Right cardiac atrium (tissue), 5 donors: ENCODE measurements around the gene PAX2. TPM values are rescaled to one million over a fixed set of nuclear protein-coding genes. Genes with fewer than 3 reads are reported as not detected.

ENCODE experiments used
- ATAC-seq, 2 donors: fragments of 200-7000 bp; cut with Tn5 transposase; one replicate each; pipeline versions ENCODE4 v1.8.0 to v1.9.1; 2020; ENCODE audit warnings: moderate library complexity in 2 of 2, mild to moderate bottlenecking in 1 of 2
- DNase-seq, 3 donors: peaks; one replicate each; pipeline ENCODE4 v3.0.0-alpha.2; 2020
- H3K27ac ChIP-seq: one replicate; pipeline ENCODE4 v1.5.1; 2013; ENCODE audit warnings: mild to moderate bottlenecking, low read length, control low read depth, moderate library complexity
- H3K27me3 ChIP-seq: one replicate; pipeline ENCODE4 v1.6.1; 2013; ENCODE audit not compliant: control insufficient read depth, insufficient read depth
- H3K4me1 ChIP-seq: one replicate; pipeline ENCODE4 v1.6.1; 2013; ENCODE audit warnings: low read length; ENCODE audit not compliant: control insufficient read depth, insufficient read depth
- H3K4me3 ChIP-seq: one replicate; pipeline ENCODE4 v1.5.1; 2013; ENCODE audit warnings: low read length, control low read depth
- H3K9me3 ChIP-seq: one replicate; pipeline ENCODE4 v1.6.1; 2013; ENCODE audit warnings: low read length; ENCODE audit not compliant: control insufficient read depth
- WGBS: extraction: QIAGEN DNeasy Blood & Tissue Kit; methylation state at CpG from one replicate; pipeline ENCODE4 v1.1.7; 2013; 5-methylcytosine and 5-hydroxymethylcytosine counted together
- intact Hi-C, 4 donors: fragments of 100-400 bp; cut with DNase I; formaldehyde crosslinking; loops; one replicate each; pipeline versions ENCODE4 v1.11.0 to v1.14.0; 2022 to 2023
- polyA plus RNA-seq: library from polyadenylated mRNA; stranded (reverse); fragments of 200-250 nt; gene quantifications from one replicate; pipeline ENCODE4 v1.2.3, GENCODE V29; 2013
- total RNA-seq, 4 donors: library from RNA; stranded (reverse); fragmentation: NEBNext Ultra II Directional; extraction: Animal tissue kit (Norgen Biotek cat#: 25700); gene quantifications; one replicate each; pipeline ENCODE4 v1.2.1, GENCODE V29; 2021
- donor health status: healthy with polysubstance abuse.
- donor health status: DM: no; HTN: yes; CAD: no.
- donor health status: DM: no; HTN: no; CAD: no.
- donor health status: DM: no; HTN: yes; CAD: no; lungs with severe emphysema.
- donor health status: DM: yes; HTN: yes; CAD: no.

PAX2 gene
- total and polyA plus RNA-seq, 5 donors: not detected

DNA sequence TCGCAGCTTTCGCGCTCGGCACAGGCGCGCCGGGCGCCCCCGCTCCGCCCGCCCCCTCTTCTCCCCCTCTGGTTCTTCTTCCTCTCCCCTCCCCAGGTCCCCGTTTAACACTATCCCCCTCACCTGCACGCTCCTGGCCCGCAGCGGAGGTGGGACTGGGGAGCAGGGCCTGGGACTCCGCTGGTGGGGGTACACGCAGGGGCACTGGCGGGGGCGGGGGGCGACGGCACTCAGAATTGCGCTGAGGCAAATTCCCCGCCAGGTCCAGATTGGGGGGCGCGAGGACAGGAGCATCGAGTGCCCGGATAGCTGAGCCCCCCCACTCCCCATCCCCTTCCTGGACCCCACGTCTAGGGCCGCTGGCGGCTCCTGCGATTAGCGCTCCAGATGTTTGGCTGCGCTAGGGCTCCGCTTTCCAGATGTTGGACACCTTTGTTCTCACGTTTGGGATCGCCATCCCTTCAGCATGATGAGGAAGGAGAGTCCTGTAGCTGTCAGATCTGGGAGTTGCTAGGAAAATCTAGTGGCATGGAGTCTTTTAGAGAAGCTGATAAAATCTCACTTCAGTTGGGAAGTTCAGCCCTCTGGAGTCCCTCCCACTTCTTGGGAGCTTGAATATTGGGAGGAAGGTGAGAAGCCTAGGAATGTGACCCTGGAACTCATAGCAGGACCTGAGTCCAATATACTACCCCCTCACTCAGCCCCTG, 31.4 kb upstream of the PAX2 start:
- no peaks in the 10 kb centered on the region for H3K9me3 ChIP-seq
- DNase-seq (no peak), ATAC-seq (no peak)
- H3K4me1 ChIP-seq: no peaks in the 10 kb centered on the region
- H3K27me3 ChIP-seq: peaks cover 4% of the 10 kb centered on the region
- 4% methylated on average over 36 of the region's 36 CpGs for WGBS
- peak overlapping the region; percentile 19 for H3K4me3 ChIP-seq
- no peak overlapping the region for H3K27ac ChIP-seq
- intact Hi-C loops: no loop called here

DNA sequence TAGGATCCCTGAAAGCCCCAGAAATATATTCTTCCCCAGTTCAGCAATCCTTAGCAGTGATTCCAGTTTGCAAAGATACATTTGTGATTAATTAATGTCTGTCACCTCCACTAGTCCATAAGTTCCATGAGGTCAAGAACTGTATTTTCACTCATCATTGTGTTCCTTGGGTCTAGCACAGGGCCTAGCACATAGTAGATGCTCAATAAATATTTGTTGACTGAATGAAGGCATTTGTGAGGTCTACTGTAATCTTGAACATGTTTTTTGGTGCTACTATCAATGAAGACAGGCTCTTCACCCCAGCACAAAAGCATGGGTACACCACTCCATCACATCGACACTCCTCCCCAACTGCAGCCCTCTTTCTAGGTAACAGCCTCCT, 30.8 kb upstream of the PAX2 start:
- ATAC-seq (no peak), DNase-seq (no peak)
- no peak overlapping the region for H3K27ac ChIP-seq
- no peak overlapping the region for H3K4me3 ChIP-seq
- no peaks in the 10 kb centered on the region for H3K9me3 ChIP-seq
- intact Hi-C loops: no loop called here
- peaks cover 4% of the 10 kb centered on the region for H3K27me3 ChIP-seq
- H3K4me1 ChIP-seq: no peaks in the 10 kb centered on the region
- WGBS: 77% methylated on average over 1 of the region's 1 CpG

DNA sequence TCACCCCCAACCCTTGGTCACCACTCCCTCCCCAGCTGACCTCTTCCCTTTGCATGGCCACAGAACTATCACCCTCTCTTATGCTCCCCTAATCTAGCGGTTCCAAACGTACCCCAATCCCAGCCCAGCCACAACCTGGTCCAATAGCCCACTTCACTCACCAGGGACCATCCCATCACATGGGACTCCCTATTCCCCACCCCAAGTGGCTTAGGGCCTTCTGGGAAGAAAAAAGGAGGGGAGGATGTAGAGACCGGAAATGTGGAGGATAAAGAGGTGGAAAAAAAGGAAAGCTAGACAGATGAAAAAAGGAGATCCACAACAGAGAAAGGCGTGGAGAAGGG, 30.3 kb upstream of the PAX2 start:
- H3K27ac ChIP-seq: no peak overlapping the region
- ATAC-seq (no peak), DNase-seq (no peak)
- peaks cover 4% of the 10 kb centered on the region for H3K27me3 ChIP-seq
- H3K4me3 ChIP-seq: no peak overlapping the region
- no peaks in the 10 kb centered on the region for H3K4me1 ChIP-seq
- intact Hi-C loops: no loop called here
- no peaks in the 10 kb centered on the region for H3K9me3 ChIP-seq
- WGBS: 45% methylated on average over 4 of the region's 4 CpGs

DNA sequence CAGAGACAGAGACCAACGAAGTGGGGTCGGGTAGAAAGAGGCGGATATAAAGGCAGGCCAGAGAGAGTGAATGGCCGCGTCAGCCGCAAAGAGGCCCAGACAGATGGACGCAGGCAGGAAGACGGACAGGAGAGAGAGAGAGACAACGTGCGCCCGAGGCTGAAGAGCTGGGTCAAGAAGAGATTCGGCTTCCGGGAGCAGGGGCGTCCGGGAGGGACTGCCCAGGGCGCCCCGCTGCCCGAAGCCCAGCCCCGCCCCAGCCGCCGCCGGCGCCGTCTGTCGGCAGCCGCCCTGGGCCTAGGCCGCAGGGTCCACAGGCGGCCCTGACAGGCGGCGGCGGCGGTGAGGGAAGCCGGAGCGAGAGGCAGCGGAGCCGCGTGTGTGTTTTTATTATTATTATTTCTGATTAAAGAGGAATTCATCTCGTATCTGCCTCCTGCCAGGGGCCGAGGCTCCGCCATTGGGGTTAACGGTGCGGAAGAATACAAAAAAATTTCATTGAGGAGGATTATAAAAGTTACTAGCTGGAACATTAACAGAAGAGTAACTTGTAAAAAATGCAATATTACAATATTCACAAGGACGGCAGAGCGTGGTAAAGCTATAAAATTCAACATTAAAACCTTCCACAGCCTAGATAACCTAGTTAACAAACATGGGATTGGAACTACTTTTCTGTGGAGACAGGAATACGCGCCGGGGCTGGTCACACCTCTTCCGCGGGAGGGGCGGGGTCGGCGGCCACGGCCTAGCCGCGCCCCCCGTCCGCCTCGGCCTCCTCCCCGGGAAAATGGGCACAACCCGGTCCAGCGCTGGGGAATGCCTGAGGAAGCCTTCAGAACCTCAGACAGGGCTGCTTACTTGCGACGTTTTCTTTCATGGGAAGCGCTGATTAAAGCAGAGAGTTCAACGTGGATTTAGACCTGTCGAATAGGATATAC, 29.7 kb upstream of the PAX2 start:
- Histone ChIP-seq H3K9me3 (no peaks in the 10 kb centered on the region), H3K4me1 (no peaks in the 10 kb centered on the region), H3K27ac (no peak overlapping the region), H3K4me3 (peak overlapping the region; percentile 38), H3K27me3 (peaks cover 4% of the 10 kb centered on the region)
- intact Hi-C loops: no loop called here
- 6% methylated on average over 66 of the region's 66 CpGs for WGBS
- ATAC-seq: peak in 1 of 2 donors; percentile 65
- peak in 2 of 3 donors; percentile 38 to 47 for DNase-seq

DNA sequence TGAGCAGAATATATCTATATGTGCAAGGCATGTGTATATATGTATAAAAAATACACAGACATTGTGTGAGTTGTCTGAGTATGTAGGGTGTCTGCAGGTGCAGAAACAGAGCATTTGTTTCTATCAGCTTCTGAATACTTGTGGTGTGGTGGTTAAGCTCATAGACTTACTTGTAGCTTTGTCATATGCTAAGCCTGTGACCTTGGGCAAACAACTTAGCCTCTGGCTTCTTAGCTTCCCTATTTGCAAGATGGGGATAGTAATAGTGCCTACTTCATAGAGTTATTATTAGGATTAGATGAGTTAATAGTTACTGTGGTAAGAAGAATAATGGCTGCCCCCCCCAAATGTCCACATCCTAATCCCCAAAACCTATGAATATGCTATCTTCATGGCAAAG, 28.2 kb upstream of the PAX2 start:
- H3K9me3 ChIP-seq: no peaks in the 10 kb centered on the region
- H3K27ac ChIP-seq: no peak overlapping the region
- no peaks in the 10 kb centered on the region for H3K4me1 ChIP-seq
- peaks cover 4% of the 10 kb centered on the region for H3K27me3 ChIP-seq
- H3K4me3 ChIP-seq: no peak overlapping the region
- intact Hi-C loops: no loop called here
- ATAC-seq: no peak
- DNase-seq: no peak

DNA sequence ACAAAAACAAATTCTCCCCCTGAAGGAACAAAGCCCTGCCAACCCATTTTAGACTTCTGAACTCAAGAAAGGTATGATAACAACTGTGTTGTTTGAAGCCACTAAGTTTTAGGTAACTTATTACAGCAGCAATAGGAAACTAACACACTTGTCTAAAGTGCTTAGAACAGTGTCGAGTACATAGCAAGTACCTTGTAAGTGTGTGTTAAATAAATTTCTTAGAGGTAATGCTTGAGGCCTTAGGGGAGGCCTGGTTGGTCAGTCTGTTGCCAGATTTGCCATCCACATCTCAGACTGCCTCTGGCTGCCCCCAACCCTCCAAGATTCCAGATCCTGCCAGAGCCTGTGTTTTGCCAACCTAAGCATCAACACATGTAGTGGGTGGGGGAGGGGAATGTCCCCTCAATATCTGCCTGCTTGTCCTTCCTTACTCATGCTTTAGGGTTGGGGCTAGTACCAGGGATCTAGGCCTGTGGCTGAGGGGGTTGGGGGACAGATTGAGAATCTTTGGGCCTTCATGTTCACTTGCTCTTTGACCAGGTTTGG, 27.1 kb upstream of the PAX2 start:
- H3K27ac ChIP-seq: no peak overlapping the region
- no peaks in the 10 kb centered on the region for H3K4me1 ChIP-seq
- H3K9me3 ChIP-seq: no peaks in the 10 kb centered on the region
- ATAC-seq: no peak
- no peak overlapping the region for H3K4me3 ChIP-seq
- WGBS: 85% methylated on average over 1 of the region's 1 CpG
- no peak for DNase-seq
- intact Hi-C loops: no loop called here
- H3K27me3 ChIP-seq: peaks cover 4% of the 10 kb centered on the region

DNA sequence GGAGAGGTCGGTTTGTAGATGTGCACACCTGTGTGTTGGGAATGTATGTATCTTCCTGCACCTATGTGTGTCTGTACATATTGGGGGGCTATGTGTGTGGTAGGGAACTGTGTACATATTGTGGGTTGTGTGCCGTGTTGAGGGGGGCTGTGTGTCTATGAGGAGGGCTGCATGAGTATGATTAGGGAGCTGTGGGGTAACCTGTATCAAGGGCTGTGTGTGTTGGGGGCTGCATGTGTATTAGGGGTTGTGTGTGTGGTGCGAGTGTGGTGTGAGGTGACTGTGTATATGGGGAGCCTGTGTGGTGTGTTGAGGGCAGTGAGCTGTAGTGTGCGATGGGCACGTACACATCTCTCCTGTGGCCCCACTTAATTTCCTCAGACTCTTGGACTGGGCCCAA, 22.2 kb upstream of the PAX2 start:
- peaks cover 2% of the 10 kb centered on the region for H3K27me3 ChIP-seq
- 77% methylated on average over 5 of the region's 5 CpGs for WGBS
- ATAC-seq: no peak

DNA sequence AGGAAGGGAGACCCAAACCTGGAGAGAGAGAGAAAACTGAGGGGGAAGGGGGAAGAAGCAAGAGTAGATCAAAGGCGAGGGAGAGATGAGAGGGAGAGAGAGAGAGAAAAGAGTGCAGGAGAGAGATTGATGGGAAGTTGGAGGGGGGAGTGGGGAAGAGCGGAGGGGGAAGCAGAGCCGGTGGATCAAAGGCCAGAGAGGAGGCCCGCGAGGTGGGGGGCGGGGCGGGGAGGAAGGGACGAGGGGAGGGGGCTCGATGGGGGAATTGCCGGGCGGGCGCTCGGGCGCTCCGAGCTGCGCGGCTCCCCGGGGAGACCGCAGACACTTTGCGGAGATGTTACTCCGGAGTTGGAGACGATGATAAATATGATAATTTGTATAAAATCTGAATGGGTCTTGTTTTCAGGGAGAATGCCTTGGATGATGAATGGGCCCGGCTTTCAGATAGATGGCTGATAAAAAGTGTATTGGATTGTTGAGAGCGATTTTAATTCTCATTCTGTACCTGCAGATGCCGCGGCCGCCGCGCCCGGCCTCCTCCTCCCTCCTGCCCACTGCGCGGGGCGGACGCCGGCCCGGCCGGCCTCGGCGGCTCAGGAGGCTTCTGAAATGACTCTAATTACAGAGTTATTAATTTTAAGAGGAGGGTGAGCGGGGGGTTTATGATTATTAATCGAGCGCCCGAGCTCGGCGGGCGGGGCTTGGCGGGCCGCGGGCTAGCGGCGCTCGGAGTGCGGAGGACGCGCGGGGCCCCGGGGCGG, 21.4 kb upstream of the PAX2 start:
- Histone ChIP-seq H3K27me3 (peaks cover 2% of the 10 kb centered on the region), H3K4me1 (no peaks in the 10 kb centered on the region), H3K4me3 (no peak overlapping the region), H3K9me3 (no peaks in the 10 kb centered on the region), H3K27ac (no peak overlapping the region)
- no peak for ATAC-seq
- DNase-seq: no peak
- WGBS: 2% methylated on average over 58 of the region's 58 CpGs
- intact Hi-C loops: no loop called here

More for the DNA sequence above, 22.2 kb upstream of the PAX2 start:
- Histone ChIP-seq H3K27ac (no peak overlapping the region), H3K4me3 (no peak overlapping the region), H3K4me1 (no peaks in the 10 kb centered on the region), H3K9me3 (no peaks in the 10 kb centered on the region)
- DNase-seq: no peak
- intact Hi-C loops: no loop called here

DNA sequence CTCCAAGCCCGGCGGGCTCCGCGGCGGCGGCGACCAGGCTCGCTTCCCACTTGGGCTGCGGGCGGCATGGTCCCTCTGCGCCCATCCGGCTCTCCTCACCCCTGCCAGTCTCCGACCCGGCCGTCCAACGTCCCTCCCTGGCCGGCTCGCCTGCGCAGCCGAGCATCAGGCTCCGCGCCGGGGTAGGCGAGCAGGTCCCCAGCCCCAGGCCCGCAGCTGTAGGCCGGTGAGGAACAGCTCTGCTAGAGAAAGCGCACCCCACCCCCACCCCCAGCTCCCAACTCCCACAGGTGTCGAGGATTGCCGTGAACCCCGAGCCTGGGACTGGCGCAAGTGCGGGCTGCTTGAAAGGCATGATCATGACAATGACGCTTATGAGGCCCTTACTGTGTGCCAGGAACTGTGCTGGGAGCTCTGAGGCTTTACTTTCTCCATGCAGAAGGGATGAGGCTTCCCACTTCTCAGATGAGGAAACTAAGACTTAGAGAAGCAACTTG, 20.8 kb upstream of the PAX2 start:
- no peak overlapping the region for H3K27ac ChIP-seq
- intact Hi-C loops: no loop called here
- H3K4me1 ChIP-seq: no peaks in the 10 kb centered on the region
- peaks cover 2% of the 10 kb centered on the region for H3K27me3 ChIP-seq
- H3K9me3 ChIP-seq: no peaks in the 10 kb centered on the region
- 3% methylated on average over 33 of the region's 33 CpGs for WGBS
- ATAC-seq: no peak
- no peak overlapping the region for H3K4me3 ChIP-seq
- no peak for DNase-seq

DNA sequence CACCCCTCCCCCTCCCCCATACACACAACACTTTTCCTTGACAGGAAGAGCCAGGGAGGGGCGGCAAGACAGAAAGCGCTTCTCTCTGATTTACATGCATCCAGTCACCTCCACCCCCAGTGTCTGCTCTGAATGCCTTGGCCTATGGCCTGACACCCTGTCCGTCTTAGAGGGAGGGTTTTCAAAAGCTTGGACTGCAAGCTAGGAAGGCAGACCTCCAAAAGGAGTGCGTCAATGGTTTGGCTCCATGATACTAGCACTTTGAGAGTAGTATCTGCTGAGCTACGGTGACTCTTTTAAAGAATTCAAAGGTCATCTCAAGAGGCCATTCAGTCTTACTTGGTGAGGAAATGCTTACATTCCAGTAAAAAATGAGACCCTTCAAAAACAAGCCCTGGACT, 20.3 kb upstream of the PAX2 start:
- WGBS: 35% methylated on average over 5 of the region's 5 CpGs
- H3K27ac ChIP-seq: no peak overlapping the region
- H3K4me1 ChIP-seq: no peaks in the 10 kb centered on the region
- no peak overlapping the region for H3K4me3 ChIP-seq
- DNase-seq (no peak), ATAC-seq (no peak)
- no peaks in the 10 kb centered on the region for H3K9me3 ChIP-seq
- peaks cover 2% of the 10 kb centered on the region for H3K27me3 ChIP-seq
- intact Hi-C loops: no loop called here
